Lung (tissue), 12 donors: ENCODE data around the gene RCBTB1. TPM values are rescaled to one million over a fixed set of nuclear protein-coding genes. Genes with fewer than 3 reads are reported as not detected.

Experiments
- ATAC-seq: fragments of 200-7000 bp; cut with Tn5 transposase; one replicate; pipeline ENCODE4 v1.9.1; 2020; ENCODE audit warnings: moderate number of reproducible peaks; ENCODE audit not compliant: insufficient read depth, low FRiP score
- DNase-seq, 3 donors: peaks; one replicate each; pipeline ENCODE4 v3.0.0-alpha.2; 2013 to 2017
- H3K27ac ChIP-seq, 2 donors: one replicate each; pipeline ENCODE4 v1.5.1; 2013; ENCODE audit warnings: mild to moderate bottlenecking in 2 of 2, moderate library complexity in 2 of 2, control low read depth in 1 of 2, inconsistent platforms in 1 of 2, low read depth in 1 of 2, low read length in 1 of 2
- H3K27me3 ChIP-seq, 3 donors: one replicate each; pipeline ENCODE4 v1.5.1; 2013; ENCODE audit warnings: low read length in 2 of 3; ENCODE audit not compliant: control insufficient read depth in 3 of 3, insufficient read depth in 3 of 3
- H3K36me3 ChIP-seq, 4 donors: one replicate each; pipeline ENCODE4 v1.5.1; 2013; ENCODE audit warnings: low read length in 4 of 4, mild to moderate bottlenecking in 1 of 4, moderate library complexity in 1 of 4; ENCODE audit not compliant: control insufficient read depth in 4 of 4, insufficient read depth in 4 of 4
- H3K4me1 ChIP-seq, 5 donors: one replicate each; pipeline ENCODE4 v1.5.1; 2013; ENCODE audit warnings: low read length in 5 of 5, mild to moderate bottlenecking in 2 of 5, moderate library complexity in 1 of 5; ENCODE audit not compliant: control insufficient read depth in 5 of 5, insufficient read depth in 5 of 5
- H3K4me3 ChIP-seq: one replicate; pipeline ENCODE4 v1.5.1; 2013; ENCODE audit warnings: mild to moderate bottlenecking, control low read depth, moderate library complexity
- H3K9ac ChIP-seq, 2 donors: one replicate each; pipeline ENCODE4 v1.5.1; 2013; ENCODE audit warnings: low read length in 2 of 2, control low read depth in 1 of 2; ENCODE audit not compliant: insufficient read depth in 1 of 2
- H3K9me3 ChIP-seq, 4 donors: one replicate each; pipeline ENCODE4 v1.5.1; 2013; ENCODE audit warnings: low read length in 3 of 4, mild to moderate bottlenecking in 1 of 4, moderate library complexity in 1 of 4; ENCODE audit not compliant: control insufficient read depth in 4 of 4, insufficient read depth in 3 of 4
- CTCF ChIP-seq: IDR thresholded peaks from 2 replicates; pipeline ENCODE4 v1.5.1; 2012; ENCODE audit warnings: mild to moderate bottlenecking; ENCODE audit errors: control extremely low read depth, extremely low read depth
- WGBS, 2 donors: extraction: QIAGEN DNeasy Blood & Tissue Kit; methylation state at CpG; one replicate each; pipeline ENCODE4 v1.1.7; 2013; 5-methylcytosine and 5-hydroxymethylcytosine counted together
- polyA plus RNA-seq, 2 donors: library from polyadenylated mRNA; stranded (reverse); fragments of 200-250 nt; gene quantifications; one replicate each; pipeline ENCODE4 v1.2.1, GENCODE V29; 2013
- total RNA-seq, 2 donors: library from RNA; depleted of rRNA in 1 of 2; stranded (reverse); fragments of >200 nt in 1 of 2; gene quantifications; one replicate each; pipeline ENCODE4 v1.2.1, GENCODE V29; 2014 to 2021
- donor health status: control.
- donor health status: control.
- donor health status: Bipolar disorder and iron deficiency.
- donor health status: healthy.
- donor health status: DM: yes; HTN: yes; CAD: no.

RCBTB1 gene
- total and polyA plus RNA-seq, 4 donors, result 12.0 to 25.4 (median 17.8) TPM

GRCh38 chr13:49536144-49536873 lies 49.0 kb downstream of the RCBTB1 start:
- H3K27me3 ChIP-seq, result no peaks in the 10 kb centered on the region
- DNase-seq (no peak), ATAC-seq (no peak)
- H3K27ac ChIP-seq, result no peak overlapping the region
- TF ChIP-seq CTCF, result no peak
- WGBS, 2 donors, result 48 to 67% methylated on average over 7 of the region's 7 CpGs
- no peaks in the 10 kb centered on the region for H3K9me3 ChIP-seq
- H3K4me1 ChIP-seq, result peaks cover 0 to 15% (median 0%) of the 10 kb centered on the region in 5 donors
- H3K36me3 ChIP-seq, result peaks cover 7 to 23% (median 13%) of the 10 kb centered on the region in 4 donors
- no peak overlapping the region for H3K4me3 ChIP-seq
- H3K9ac ChIP-seq, result no peak overlapping the region

GRCh38 chr13:49533591-49534269 lies 51.6 kb downstream of the RCBTB1 start:
- no peaks in the 10 kb centered on the region for H3K27me3 ChIP-seq
- no peak overlapping the region for H3K4me3 ChIP-seq
- TF ChIP-seq CTCF, result no peak
- DNase-seq (no peak), ATAC-seq (no peak)
- H3K27ac ChIP-seq, result no peak overlapping the region
- 34 to 69% methylated on average over 7 of the region's 7 CpGs for WGBS, 2 donors
- H3K4me1 ChIP-seq, result peaks cover 0 to 15% (median 0%) of the 10 kb centered on the region in 5 donors
- H3K9me3 ChIP-seq, result no peaks in the 10 kb centered on the region
- no peak overlapping the region for H3K9ac ChIP-seq
- H3K36me3 ChIP-seq, result peaks cover 0 to 21% (median 5%) of the 10 kb centered on the region in 4 donors

GRCh38 chr13:49533011-49533410 lies 52.3 kb downstream of the RCBTB1 start:
- peaks cover 0 to 15% (median 0%) of the 10 kb centered on the region in 5 donors for H3K4me1 ChIP-seq
- no peak overlapping the region for H3K27ac ChIP-seq

More at GRCh38 chr13:49533011-49533410, 52.3 kb downstream of the RCBTB1 start:
- DNase-seq, result no peak
- H3K36me3 ChIP-seq, result peaks cover 2 to 16% (median 6%) of the 10 kb centered on the region in 4 donors
- no peak overlapping the region for H3K4me3 ChIP-seq
- no peaks in the 10 kb centered on the region for H3K27me3 ChIP-seq
- H3K9ac ChIP-seq, result no peak overlapping the region
- TF ChIP-seq CTCF, result no peak
- no peak for ATAC-seq
- no peaks in the 10 kb centered on the region for H3K9me3 ChIP-seq
